NCI-H1105 (cell line): ENCODE data around the gene YTHDF1.
"Not testable (repeated sequence)": the region's sequence is repeated elsewhere in the genome, so short reads cannot be mapped to it uniquely, and the experiment has no call there.

Source experiments
- DNase-seq: peaks from one replicate; lab custom pipeline; 2025; lab: John Stamatoyannopoulos, UW

YTHDF1 gene

GRCh38 chr20:63216041-63216848, at the start of gene YTHDF1:
YTHDF1 (minus strand) TSS chr20:63216131; CDS start chr20:63215892, 239 bp downstream.
- DNase-seq: peak; percentile 98

DNA sequence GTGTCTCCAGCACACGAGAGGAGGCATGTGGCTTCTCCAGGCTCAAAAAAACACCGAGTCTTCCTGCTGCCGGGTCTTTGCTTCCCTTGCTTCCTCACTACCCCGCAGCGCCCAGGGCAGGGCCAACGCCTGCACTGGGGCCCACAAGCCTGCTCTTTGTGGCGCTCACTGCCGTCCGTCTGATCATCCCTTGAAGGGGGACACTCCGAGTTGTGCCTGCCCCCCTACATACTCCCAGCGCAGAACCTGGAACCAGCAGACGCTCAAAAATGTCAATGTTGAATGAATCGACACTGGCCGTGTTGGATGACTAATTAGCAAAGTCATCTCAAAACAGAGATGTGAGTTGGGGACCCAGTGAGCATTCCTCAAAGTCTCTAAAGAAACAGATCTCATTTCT, 48.6 kb upstream of the YTHDF1 start:
- no peak for DNase-seq

DNA sequence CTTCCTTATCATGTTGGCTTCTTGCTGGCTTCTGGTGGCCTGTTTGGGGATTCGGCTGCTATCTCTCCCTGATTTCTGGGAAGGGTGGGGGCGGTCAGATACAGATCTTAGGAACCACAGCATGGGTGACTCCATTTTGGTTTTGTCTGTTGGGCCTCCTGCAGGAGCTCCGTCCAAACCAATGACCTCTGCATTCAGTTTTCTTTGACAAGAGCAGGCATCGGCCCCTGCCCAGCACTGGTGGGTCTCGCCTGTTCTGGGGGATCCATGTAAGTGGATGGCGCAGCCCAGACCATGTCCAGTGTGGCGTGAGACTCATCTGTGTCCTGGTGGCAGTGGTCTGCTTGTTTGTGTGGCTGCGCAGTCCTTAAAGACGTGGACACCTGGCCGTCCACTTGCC, 48.1 kb upstream of the YTHDF1 start:
- no peak for DNase-seq

GRCh38 chr20:63262836-63263235, 46.9 kb upstream of the YTHDF1 start:
- DNase-seq: no peak

- no peak for DNase-seq
These were observed 46.0 kb upstream of the YTHDF1 start for GRCh38 chr20:63261795-63262528.

- no peak for DNase-seq
These were observed 45.3 kb upstream of the YTHDF1 start for GRCh38 chr20:63261060-63261794.

- no peak for DNase-seq
These were observed 44.6 kb upstream of the YTHDF1 start for GRCh38 chr20:63260521-63260920.

DNA sequence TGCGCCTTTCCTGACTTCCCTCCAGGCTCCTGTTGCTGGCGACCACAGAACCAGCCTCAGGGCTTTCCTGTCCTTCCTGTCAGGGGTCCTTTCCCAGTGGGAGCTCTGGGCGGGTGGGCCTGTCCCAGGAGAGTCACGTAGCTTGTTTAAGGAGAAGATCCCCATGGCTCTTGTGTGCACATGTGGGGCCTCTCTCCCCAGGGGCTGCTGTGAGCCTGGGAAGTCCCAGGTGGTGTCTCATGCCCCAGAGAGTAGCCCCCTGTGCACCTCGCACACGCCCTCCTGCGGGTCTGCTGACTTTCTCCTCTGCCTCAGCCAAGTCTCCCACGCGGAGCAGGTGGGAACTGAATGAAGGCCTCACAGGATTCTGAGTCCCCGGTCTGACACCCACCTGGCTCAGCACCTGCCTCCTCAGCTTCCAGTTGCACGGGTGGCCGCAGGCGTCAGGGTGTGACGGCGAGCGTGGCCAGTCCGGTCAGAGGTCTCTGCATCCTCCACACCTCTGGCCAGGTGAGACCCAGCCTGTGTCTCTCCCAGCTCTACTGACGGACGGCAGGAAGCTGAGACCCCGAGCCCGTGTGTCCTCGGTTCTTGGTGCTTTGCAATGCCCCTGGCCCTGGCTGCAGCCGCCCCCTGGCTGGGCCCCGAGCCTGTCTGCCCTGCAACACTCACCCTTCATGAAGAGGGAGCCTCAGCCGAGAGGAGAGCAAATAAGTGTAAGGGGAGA, 44.0 kb upstream of the YTHDF1 start:
- DNase-seq: no peak

GRCh38 chr20:63258781-63259180, 42.9 kb upstream of the YTHDF1 start:
- DNase-seq: no peak

GRCh38 chr20:63257629-63258028, 41.7 kb upstream of the YTHDF1 start:
- DNase-seq: no peak

- no peak for DNase-seq
These were observed 41.0 kb upstream of the YTHDF1 start for GRCh38 chr20:63256954-63257353.

DNA sequence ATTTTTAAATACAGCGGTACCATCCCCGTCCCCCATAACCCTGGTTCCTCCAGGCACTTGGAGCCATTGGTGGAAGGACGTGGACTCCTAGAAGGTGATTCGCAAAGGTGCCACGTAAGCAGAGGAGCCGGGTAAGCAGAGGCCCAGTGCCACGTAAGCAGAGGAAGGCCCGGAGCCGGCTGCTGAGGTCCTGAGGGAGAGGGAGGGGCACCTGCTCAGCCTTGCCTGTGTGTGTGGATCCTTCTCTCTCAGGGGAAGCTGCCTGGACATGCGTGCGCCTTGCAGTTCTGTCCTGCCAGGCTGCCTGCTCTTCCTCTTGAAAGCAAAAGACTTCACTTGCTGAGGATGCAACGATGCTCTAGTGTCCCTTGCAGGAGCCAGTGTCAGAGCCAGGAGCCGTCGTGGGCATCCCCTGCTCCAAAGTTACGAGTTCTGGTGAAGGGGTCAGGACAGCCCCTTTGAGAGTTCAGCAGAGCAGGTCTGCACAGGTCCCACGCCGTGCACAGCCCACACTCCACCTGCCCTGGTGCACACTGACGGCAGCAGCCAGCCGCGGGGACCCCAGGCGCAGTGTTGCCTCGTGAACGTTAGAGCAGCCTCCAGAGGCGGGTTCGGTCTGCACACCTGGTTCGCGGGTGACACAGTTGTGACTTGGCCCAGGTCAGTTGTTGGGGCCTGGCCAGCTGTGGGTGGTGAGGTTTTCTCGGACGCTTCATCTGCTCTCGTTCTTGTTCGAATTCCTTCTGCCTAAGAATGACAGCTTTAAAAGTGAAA, 40.2 kb upstream of the YTHDF1 start:
- DNase-seq: peak; percentile 15

GRCh38 chr20:63254606-63255384, 38.9 kb upstream of the YTHDF1 start:
- DNase-seq: no peak

DNA sequence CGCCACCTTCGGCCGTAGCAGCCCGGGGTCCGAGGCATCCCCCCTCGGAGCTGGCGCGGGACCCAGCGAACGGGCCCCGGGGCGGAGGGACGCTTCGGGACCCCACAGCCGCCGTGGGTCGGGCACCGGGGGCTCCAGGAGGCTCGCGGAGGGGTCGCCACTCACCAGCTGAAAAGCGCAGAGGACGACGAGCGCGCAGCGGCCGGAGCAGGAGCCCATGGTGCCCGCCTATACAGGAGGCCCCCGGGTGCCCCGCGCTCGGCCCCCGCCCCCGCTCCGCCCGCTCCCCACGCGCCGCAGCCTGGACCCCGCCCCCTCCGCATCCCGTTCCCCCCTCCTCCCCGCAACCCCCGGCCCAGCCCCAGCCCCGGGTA, 38.3 kb upstream of the YTHDF1 start, which contains the start of gene NKAIN4:
Gene NKAIN4, minus strand, starts transcription at position 232 of the 374 bp plus-strand sequence. Its CDS starts 13 bp downstream, at position 219.
- no peak for DNase-seq

DNA sequence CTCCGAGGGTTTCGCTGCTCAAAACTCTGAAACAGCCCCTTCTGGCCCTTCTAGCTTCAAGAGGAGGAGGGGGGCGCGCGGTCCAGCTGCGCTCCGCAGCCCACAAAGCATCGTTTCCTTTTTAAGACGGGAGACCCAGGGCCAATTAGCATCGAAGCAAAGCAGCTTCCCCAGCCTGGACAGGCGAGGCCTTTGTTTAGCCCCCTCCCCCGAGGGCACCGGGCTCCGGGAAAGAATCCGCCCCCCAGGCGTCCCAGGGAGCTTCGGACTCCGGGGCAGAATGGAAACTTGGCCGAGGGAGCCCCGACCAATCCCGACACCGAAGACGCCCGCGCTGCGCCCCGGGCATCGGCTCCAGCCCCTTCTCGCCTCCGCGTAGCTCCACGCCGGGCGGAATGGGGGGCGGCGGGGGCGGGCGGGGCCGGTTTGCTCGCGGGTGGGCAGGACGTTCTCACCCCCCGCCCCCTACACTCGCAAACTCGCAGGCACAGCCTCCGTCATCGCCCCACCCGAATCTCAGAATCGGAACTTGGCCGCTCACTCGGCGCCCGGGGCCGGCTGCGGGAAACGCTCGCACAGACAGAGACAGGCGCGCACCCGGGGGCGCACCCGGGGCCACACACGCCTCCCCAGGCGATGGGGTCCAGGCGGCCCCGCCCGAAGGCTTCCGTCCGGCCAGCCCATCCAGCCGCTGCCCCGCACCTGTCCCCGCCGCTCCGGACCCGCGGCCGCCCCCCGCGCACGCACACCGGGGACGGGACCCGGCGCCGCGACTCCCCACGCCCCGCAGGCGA, 37.7 kb upstream of the YTHDF1 start:
- DNase-seq: no peak

- DNase-seq: no peak
These were observed 37.1 kb upstream of the YTHDF1 start for GRCh38 chr20:63253065-63253437.

DNA sequence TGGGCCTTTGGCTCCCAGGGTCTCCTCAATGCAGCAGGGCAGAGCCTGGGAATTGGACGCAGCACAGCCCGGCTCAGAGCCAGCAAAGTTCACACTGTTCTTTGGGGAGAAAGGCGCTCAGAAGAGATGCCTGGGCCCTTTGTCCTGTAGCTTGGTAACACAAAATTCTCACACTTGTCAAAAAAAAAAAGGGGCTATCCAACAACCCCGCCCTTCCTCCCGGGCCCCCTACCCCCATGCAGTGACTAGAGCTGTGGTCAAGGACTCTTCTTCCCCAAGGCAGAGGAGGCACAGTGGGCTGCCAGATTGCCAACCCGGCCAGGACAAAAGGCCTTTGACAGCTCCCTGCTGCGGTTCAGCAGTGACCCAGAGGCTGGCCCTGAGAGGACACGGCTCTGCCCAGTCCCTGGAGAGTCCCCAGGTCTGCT, 36.4 kb upstream of the YTHDF1 start:
- no peak for DNase-seq

DNA sequence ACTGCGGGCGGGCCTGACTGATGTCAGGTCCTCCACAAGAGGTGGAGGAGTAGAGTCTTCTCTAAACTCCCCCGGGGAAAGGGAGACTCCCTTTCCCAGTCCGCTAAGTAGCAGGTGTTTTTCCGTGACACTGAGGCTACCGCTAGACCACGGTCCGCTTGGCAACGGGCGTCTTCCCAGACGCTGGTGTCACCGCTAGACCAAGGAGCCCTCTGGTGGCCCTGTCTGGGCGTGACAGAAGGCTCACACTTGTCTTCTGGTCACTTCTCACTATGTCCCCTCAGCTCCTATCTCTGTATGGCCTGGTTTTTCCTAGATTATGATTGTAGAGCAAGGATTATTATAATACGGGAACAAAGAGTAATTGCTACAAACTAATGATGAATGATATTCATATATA, 35.4 kb upstream of the YTHDF1 start:
- not testable (repeated sequence) for DNase-seq

GRCh38 chr20:63249891-63250290, 34.0 kb upstream of the YTHDF1 start:
- DNase-seq: no peak
